CD14-positive monocyte (primary cell): ENCODE results near the gene RPS19. TPM values are rescaled to one million over a fixed set of nuclear protein-coding genes. Genes with fewer than 3 reads are reported as not detected.

Source experiments
- DNase-seq, 3 donors: peaks; one replicate each; pipeline ENCODE4 v3.0.0-alpha.2; 2011 to 2022
- H2AFZ ChIP-seq: 2 replicates; pipeline ENCODE4 v1.6.0; 2012; ENCODE audit warnings: mild to moderate bottlenecking, low read depth, low read length, inconsistent platforms; ENCODE audit not compliant: insufficient read depth, poor library complexity, severe bottlenecking
- H3K27ac ChIP-seq, 2 donors: 1 replicate in 1 of 2; 2 replicates in 1 of 2; pipeline ENCODE4 v1.5.1; 2012 to 2013; ENCODE audit warnings: low read length in 2 of 2, control low read depth in 1 of 2, inconsistent platforms in 1 of 2, low read depth in 1 of 2, mild to moderate bottlenecking in 1 of 2
- H3K27me3 ChIP-seq, 2 donors: one replicate each; pipeline versions ENCODE4 v1.6.0 to v1.6.1; 2011 to 2013; ENCODE audit warnings: low read length in 2 of 2; ENCODE audit not compliant: control insufficient read depth in 2 of 2, insufficient read depth in 2 of 2
- H3K36me3 ChIP-seq, 2 donors: replicated peaks in 1 of 2; 1 replicate in 1 of 2; 2 replicates in 1 of 2; pipeline versions ENCODE4 v1.5.1 to v1.6.1; 2012 to 2013; ENCODE audit warnings: low read length in 2 of 2, control low read depth in 1 of 2, inconsistent platforms in 1 of 2, mild to moderate bottlenecking in 1 of 2; ENCODE audit not compliant: insufficient read depth in 2 of 2, control insufficient read depth in 1 of 2
- H3K4me1 ChIP-seq, 2 donors: 1 replicate in 1 of 2; 2 replicates in 1 of 2; pipeline versions ENCODE4 v1.5.1 to v1.6.1; 2012 to 2013; ENCODE audit warnings: low read length in 2 of 2, control low read depth in 1 of 2, inconsistent platforms in 1 of 2, mild to moderate bottlenecking in 1 of 2, moderate library complexity in 1 of 2; ENCODE audit not compliant: insufficient read depth in 2 of 2, control insufficient read depth in 1 of 2
- H3K4me2 ChIP-seq: replicated peaks from 2 replicates; pipeline ENCODE3; 2012; ENCODE audit warnings: low read length, moderate library complexity, mild to moderate bottlenecking; ENCODE audit not compliant: poor library complexity, severe bottlenecking; ENCODE audit errors: extremely low read depth
- H3K4me3 ChIP-seq, 3 experiments: fragments of 200-600 bp in 1 of 3; sonication (generic) in 1 of 3; replicated peaks in 1 of 3; 1 replicate in 2 of 3; 2 replicates in 1 of 3; pipeline ENCODE4 v1.5.1; 2011 to 2013; ENCODE audit warnings: low read length in 3 of 3, mild to moderate bottlenecking in 3 of 3, control low read depth in 2 of 3, low read depth in 2 of 3, inconsistent platforms in 1 of 3, moderate library complexity in 1 of 3
- H3K79me2 ChIP-seq: 2 replicates; pipeline ENCODE4 v1.6.0; 2012; ENCODE audit warnings: mild to moderate bottlenecking, control low read depth, inconsistent platforms, low read length, moderate library complexity; ENCODE audit not compliant: insufficient read depth
- H3K9ac ChIP-seq: 2 replicates; pipeline ENCODE4 v1.6.0; 2017; ENCODE audit warnings: low read length, mild to moderate bottlenecking; ENCODE audit not compliant: insufficient read depth, poor library complexity, severe bottlenecking
- H3K9me3 ChIP-seq, 2 donors: replicated peaks in 1 of 2; 1 replicate in 1 of 2; 2 replicates in 1 of 2; pipeline versions ENCODE4 v1.5.1 to v1.6.1; 2012 to 2013; ENCODE audit warnings: low read length in 2 of 2, control low read depth in 1 of 2; ENCODE audit not compliant: control insufficient read depth in 1 of 2, insufficient read depth in 1 of 2
- H4K20me1 ChIP-seq: 2 replicates; pipeline ENCODE4 v1.6.0; 2012; ENCODE audit warnings: mild to moderate bottlenecking, low read length, control low read depth, moderate library complexity; ENCODE audit not compliant: insufficient read depth
- H3K27ac Mint-ChIP-seq, 7 donors: one replicate each; pipeline ENCODE4 v1.8.0; 2020; ENCODE audit warnings: mild to moderate bottlenecking in 7 of 7, mixed read lengths in 7 of 7, moderate library complexity in 6 of 7, inconsistent platforms in 2 of 7
- H3K27me3 Mint-ChIP-seq, 3 donors: one replicate each; pipeline ENCODE4 v1.8.0; 2021 to 2022; ENCODE audit warnings: low read depth in 3 of 3, mild to moderate bottlenecking in 3 of 3, mixed read lengths in 3 of 3, moderate library complexity in 3 of 3, inconsistent platforms in 1 of 3
- H3K36me3 Mint-ChIP-seq, 2 donors: one replicate each; pipeline ENCODE4 v1.8.0; 2020; ENCODE audit warnings: mixed read lengths in 2 of 2, inconsistent platforms in 1 of 2, mild to moderate bottlenecking in 1 of 2
- H3K4me1 Mint-ChIP-seq: one replicate; pipeline ENCODE4 v1.8.0; 2020; ENCODE audit warnings: mild to moderate bottlenecking, mixed read lengths
- H3K4me3 Mint-ChIP-seq, 2 donors: one replicate each; pipeline ENCODE4 v1.8.0; 2020; ENCODE audit warnings: mild to moderate bottlenecking in 2 of 2, mixed read lengths in 2 of 2, moderate library complexity in 1 of 2
- H3K9me3 Mint-ChIP-seq, 7 donors: one replicate each; pipeline ENCODE4 v1.8.0; 2020 to 2022; ENCODE audit warnings: mixed read lengths in 7 of 7, mild to moderate bottlenecking in 6 of 7, moderate library complexity in 6 of 7, inconsistent platforms in 2 of 7
- CTCF ChIP-seq: fragments of 200-600 bp; IDR thresholded peaks from one replicate; pipeline ENCODE4 v1.8.0; 2022; ENCODE audit warnings: antibody characterized with exemption, mild to moderate bottlenecking
- whole genome bisulfite sequencing: methylation state at CpG from one replicate; pipeline ENCODE4 v1.1.5; 2013; ENCODE audit warnings: missing lambda C conversion rate; ENCODE audit not compliant: insufficient coverage; 5-methylcytosine and 5-hydroxymethylcytosine counted together
- intact Hi-C, 2 donors: fragments of 100-400 bp; cut with micrococcal nuclease; formaldehyde crosslinking; loops; one replicate each; pipeline versions ENCODE4 v1.15.0 to v1.15.1; 2023
- polyA plus RNA-seq, 3 donors: library from polyadenylated mRNA; depleted of rRNA in 1 of 3; unstranded in 2 of 3; stranded (reverse) in 1 of 3; fragments of 300-500 nt in 2 of 3; fragments of >200 nt in 1 of 3; fragmentation: Illumina TruSeq in 2 of 3; gene quantifications; 1 replicate in 2 of 3; 2 replicates in 1 of 3; pipeline ENCODE4 v1.2.3, GENCODE V29; 2012 to 2021

RPS19 gene
- polyA plus RNA-seq, 3 donors, result 1,234 to 2,117 (median 1,424) TPM

GRCh38 chr19:41849067-41849466 is 11.0 kb upstream of the RPS19 start:
- Histone ChIP-seq H3K4me2 (no peak overlapping the region), H3K79me2 (no peaks in the 10 kb centered on the region), H4K20me1 (no peaks in the 10 kb centered on the region), H3K36me3 (no peaks in the 10 kb centered on the region), H3K27ac (no peak overlapping the region), H2AFZ (no peak overlapping the region), H3K9ac (no peak overlapping the region), H3K4me3 (no peak overlapping the region), H3K4me1 (peaks cover 0 to 5% of the 10 kb centered on the region in 2 donors), H3K9me3 (no peaks in the 10 kb centered on the region), H3K27me3 (peaks cover 2 to 7% of the 10 kb centered on the region in 2 donors)
- intact Hi-C loops, result no loop called here
- TF ChIP-seq CTCF, result no peak
- H3K9me3 Mint-ChIP-seq, result peaks cover 0 to 9% (median 5%) of the 10 kb centered on the region in 7 donors
- H3K27me3 Mint-ChIP-seq, result peaks cover 4 to 13% (median 13%) of the 10 kb centered on the region in 3 donors
- H3K4me1 Mint-ChIP-seq, result peaks cover 5% of the 10 kb centered on the region
- no peak for DNase-seq
- H3K36me3 Mint-ChIP-seq, result no peaks in the 10 kb centered on the region
- no peak overlapping the region for H3K4me3 Mint-ChIP-seq
- H3K27ac Mint-ChIP-seq, result no peak overlapping the region
- WGBS, result no CpG with 5 or more reads among the region's 2 CpGs

- Histone ChIP-seq H3K36me3 (no peaks in the 10 kb centered on the region), H2AFZ (no peak overlapping the region), H3K79me2 (no peaks in the 10 kb centered on the region), H3K27ac (no peak overlapping the region), H3K4me1 (peaks cover 0 to 5% of the 10 kb centered on the region in 2 donors), H3K4me2 (no peak overlapping the region), H4K20me1 (no peaks in the 10 kb centered on the region), H3K9me3 (no peaks in the 10 kb centered on the region), H3K27me3 (peaks cover 2 to 7% of the 10 kb centered on the region in 2 donors), H3K4me3 (no peak overlapping the region), H3K9ac (no peak overlapping the region)
- no peak overlapping the region for H3K4me3 Mint-ChIP-seq
- H3K9me3 Mint-ChIP-seq, result no peaks in the 10 kb centered on the region
- H3K36me3 Mint-ChIP-seq, result no peaks in the 10 kb centered on the region
- WGBS, result 92% methylated on average over 3 of the region's 5 CpGs
- no peak for TF ChIP-seq CTCF
- no peak overlapping the region for H3K27ac Mint-ChIP-seq
- peaks cover 5 to 12% (median 11%) of the 10 kb centered on the region in 3 donors for H3K27me3 Mint-ChIP-seq
- intact Hi-C loops, result no loop called here
- DNase-seq, result no peak
- H3K4me1 Mint-ChIP-seq, result peaks cover 5% of the 10 kb centered on the region
Observed at GRCh38 chr19:41850381-41850780, 9.7 kb upstream of the RPS19 start.
